GM23338 (cell line): ENCODE data around the gene PTPRJ. TPM values are rescaled to one million over a fixed set of nuclear protein-coding genes. Genes with fewer than 3 reads are reported as not detected.

Experiments
- ATAC-seq: fragments of 200-7000 bp; cut with Tn5 transposase; 3 replicates; pipeline ENCODE4 v1.9.1; 2020
- DNase-seq: peaks from one replicate; pipeline ENCODE4 v3.0.0-alpha.2; 2015; ENCODE audit warnings: low spot score
- H2AFZ ChIP-seq: fragments of 200-600 bp; sonication (generic); 2 replicates; pipeline ENCODE4 v1.8.0; 2016; ENCODE audit warnings: antibody characterized with exemption, mild to moderate bottlenecking, moderate library complexity
- H3F3A ChIP-seq: fragments of 200-600 bp; sonication (generic); replicated peaks from 2 replicates; pipeline ENCODE4 v1.8.0; 2017; ENCODE audit warnings: antibody characterized with exemption, mixed run types, low read depth
- H3K27ac ChIP-seq: fragments of 200-600 bp; sonication (generic); 2 replicates; pipeline ENCODE4 v1.6.1; 2016; ENCODE audit warnings: low read depth
- H3K27me3 ChIP-seq: fragments of 200-600 bp; sonication (generic); 2 replicates; pipeline ENCODE4 v1.8.0; 2016; ENCODE audit warnings: mild to moderate bottlenecking, mixed run types, moderate library complexity; ENCODE audit not compliant: insufficient read depth
- H3K36me3 ChIP-seq: fragments of 200-600 bp; sonication (generic); 2 replicates; pipeline ENCODE4 v1.8.0; 2016; ENCODE audit warnings: mild to moderate bottlenecking; ENCODE audit not compliant: insufficient read depth
- H3K4me1 ChIP-seq: fragments of 200-600 bp; sonication (generic); 2 replicates; pipeline ENCODE4 v1.8.0; 2016; ENCODE audit warnings: mild to moderate bottlenecking, moderate library complexity; ENCODE audit not compliant: insufficient read depth
- H3K4me2 ChIP-seq: fragments of 200-600 bp; sonication (generic); 2 replicates; pipeline ENCODE4 v1.7.1; 2017; ENCODE audit warnings: mixed run types
- H3K4me3 ChIP-seq: fragments of 200-600 bp; sonication (generic); 2 replicates; pipeline ENCODE4 v1.6.1; 2016; ENCODE audit warnings: mixed run types
- H3K79me2 ChIP-seq: fragments of 200-600 bp; sonication (generic); replicated peaks from 2 replicates; pipeline ENCODE4 v1.8.0; 2017; ENCODE audit warnings: mild to moderate bottlenecking; ENCODE audit not compliant: insufficient read depth
- H3K9me2 ChIP-seq: fragments of 200-600 bp; sonication (generic); 2 replicates; pipeline ENCODE4 v1.8.0; 2017; ENCODE audit not compliant: insufficient read depth
- H4K20me1 ChIP-seq: fragments of 200-600 bp; sonication (generic); replicated peaks from 2 replicates; pipeline ENCODE4 v1.8.0; 2017; ENCODE audit warnings: mild to moderate bottlenecking; ENCODE audit not compliant: insufficient read depth
- H3K27ac Mint-ChIP-seq: 2 replicates; pipeline ENCODE4 v1.8.0; 2020; ENCODE audit warnings: inconsistent platforms, mild to moderate bottlenecking, moderate library complexity, mixed read lengths
- H3K27me3 Mint-ChIP-seq: 3 replicates; pipeline ENCODE4 v1.8.0; 2022; ENCODE audit warnings: low read depth, mild to moderate bottlenecking, moderate library complexity, mixed read lengths, inconsistent platforms; ENCODE audit not compliant: insufficient read depth, poor library complexity
- H3K36me3 Mint-ChIP-seq: 3 replicates; pipeline ENCODE4 v1.8.0; 2021; ENCODE audit warnings: low read depth, mild to moderate bottlenecking, inconsistent platforms, moderate library complexity, mixed read lengths
- H3K4me1 Mint-ChIP-seq: 3 replicates; pipeline ENCODE4 v1.8.0; 2020; ENCODE audit warnings: mild to moderate bottlenecking, inconsistent platforms, mixed read lengths
- H3K4me3 Mint-ChIP-seq: 3 replicates; pipeline ENCODE4 v1.8.0; 2021; ENCODE audit warnings: moderate library complexity, mild to moderate bottlenecking, inconsistent platforms, mixed read lengths
- H3K9me3 Mint-ChIP-seq: 3 replicates; pipeline ENCODE4 v1.8.0; 2020; ENCODE audit warnings: moderate library complexity, mild to moderate bottlenecking, inconsistent platforms, mixed read lengths
- CREB1 ChIP-seq: fragments of 250-450 bp; sonication (Bioruptor Pico); IDR thresholded peaks from 2 replicates; pipeline ENCODE4 v1.5.0; 2020; ENCODE audit warnings: low read depth, mild to moderate bottlenecking, moderate library complexity
- EZH2phosphoT487 ChIP-seq: fragments of 200-600 bp; sonication (generic); IDR thresholded peaks from one replicate; pipeline ENCODE4 v1.8.1; 2018; ENCODE audit warnings: antibody characterized with exemption; ENCODE audit not compliant: unreplicated experiment
- POLR2AphosphoS5 ChIP-seq: IDR thresholded peaks from 2 replicates; pipeline ENCODE4 v1.6.1; 2016; ENCODE audit warnings: antibody characterized with exemption, low read depth
- STAT1 ChIP-seq: IDR thresholded peaks from one replicate; pipeline ENCODE4 v1.6.1; 2016; ENCODE audit warnings: antibody characterized with exemption; ENCODE audit not compliant: unreplicated experiment
- ZNF114 ChIP-seq: fragments of 250-450 bp; sonication (Bioruptor Pico); IDR thresholded peaks from 2 replicates; pipeline ENCODE4 v1.5.0; 2020; ENCODE audit warnings: mild to moderate bottlenecking, moderate library complexity
- ZNF331 ChIP-seq: fragments of 250-450 bp; sonication (Bioruptor Pico); IDR thresholded peaks from 2 replicates; pipeline ENCODE4 v1.5.0; 2020; ENCODE audit warnings: low read depth, mild to moderate bottlenecking, moderate library complexity
- polyA plus RNA-seq: library from polyadenylated mRNA; unstranded; fragments of >200 nt; fragmentation: Nextera tagmentation; extraction: Ambion mirVana; gene quantifications from 2 replicates; pipeline ENCODE4 v1.2.1, GENCODE V29; 2016
- total RNA-seq: library from RNA; depleted of rRNA; stranded (reverse); fragments of >200 nt; shearing (Covaris generic); gene quantifications from 2 replicates; pipeline ENCODE4 v1.2.3, GENCODE V29; 2014
- TF ChIP-seq, protein P1 (sequence below), 2 experiments: fragments of 200-600 bp in 1 of 2; sonication (generic) in 1 of 2; conservative IDR thresholded peaks; 2 replicates each; pipeline versions ENCODE4 v1.5.1 to v1.6.1; 2016 to 2017; ENCODE audit warnings: antibody characterized with exemption in 2 of 2, low read depth in 2 of 2, mild to moderate bottlenecking in 2 of 2, moderate library complexity in 1 of 2
- TF ChIP-seq, protein P2 (sequence below): IDR thresholded peaks from one replicate; pipeline ENCODE4 v1.6.1; 2018; ENCODE audit warnings: antibody characterized with exemption; ENCODE audit not compliant: unreplicated experiment
- TF ChIP-seq, protein P3 (sequence below): IDR thresholded peaks from 2 replicates; pipeline ENCODE4 v1.6.1; 2016; ENCODE audit warnings: antibody characterized with exemption

The PTPRJ gene
- total and polyA plus RNA-seq, 2 experiments from 2014 or later: 4.2 to 16.0 TPM

DNA sequence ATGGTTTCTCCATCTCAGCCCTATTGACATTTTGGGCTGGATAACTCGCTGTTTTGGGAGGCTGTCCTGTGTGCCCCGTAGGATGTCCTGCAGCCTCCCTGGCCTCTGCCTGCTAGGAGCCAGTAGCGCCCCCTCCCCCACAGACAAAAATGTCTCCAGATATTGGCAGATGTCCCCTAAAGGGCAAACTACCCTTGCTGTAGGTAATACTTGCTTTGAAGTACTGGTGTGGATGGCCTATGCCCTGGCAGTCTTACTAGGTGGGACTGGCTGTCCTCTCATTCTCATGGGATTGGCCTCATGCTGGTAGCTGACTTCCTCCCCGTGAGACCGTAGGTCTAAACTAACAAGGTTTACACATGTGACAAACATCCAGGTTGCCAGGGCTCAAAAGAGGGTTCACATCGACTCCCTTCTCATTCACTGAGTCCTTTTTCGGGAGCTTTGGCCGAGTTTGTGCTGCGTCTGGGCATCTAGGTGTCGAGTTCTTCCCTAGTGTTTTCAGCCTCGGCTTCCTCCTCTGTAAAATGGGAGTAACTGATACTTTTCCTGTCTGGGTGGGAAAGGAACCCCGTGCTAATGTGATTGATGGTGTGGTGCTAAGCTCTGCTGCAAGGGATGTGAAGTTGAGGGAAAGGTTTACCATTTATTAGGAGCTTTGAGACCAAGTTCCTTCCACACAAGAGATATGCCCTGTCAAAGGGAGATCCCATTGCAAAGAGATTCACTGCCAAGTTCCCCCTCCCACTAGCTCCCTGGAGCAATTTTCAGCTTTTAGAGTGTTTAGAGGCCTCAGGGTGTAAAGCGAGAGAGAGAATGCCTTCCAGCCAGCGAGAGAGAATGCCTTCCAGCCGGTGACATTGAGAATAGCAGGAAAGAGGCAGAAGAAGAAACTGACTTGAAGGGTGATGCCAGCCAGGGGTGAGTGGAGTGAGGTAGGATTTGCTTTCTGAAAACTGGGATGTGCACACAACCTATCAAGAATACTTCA lies 17.0 kb downstream of the PTPRJ start (continued):
- TF ChIP-seq, protein P1, sequence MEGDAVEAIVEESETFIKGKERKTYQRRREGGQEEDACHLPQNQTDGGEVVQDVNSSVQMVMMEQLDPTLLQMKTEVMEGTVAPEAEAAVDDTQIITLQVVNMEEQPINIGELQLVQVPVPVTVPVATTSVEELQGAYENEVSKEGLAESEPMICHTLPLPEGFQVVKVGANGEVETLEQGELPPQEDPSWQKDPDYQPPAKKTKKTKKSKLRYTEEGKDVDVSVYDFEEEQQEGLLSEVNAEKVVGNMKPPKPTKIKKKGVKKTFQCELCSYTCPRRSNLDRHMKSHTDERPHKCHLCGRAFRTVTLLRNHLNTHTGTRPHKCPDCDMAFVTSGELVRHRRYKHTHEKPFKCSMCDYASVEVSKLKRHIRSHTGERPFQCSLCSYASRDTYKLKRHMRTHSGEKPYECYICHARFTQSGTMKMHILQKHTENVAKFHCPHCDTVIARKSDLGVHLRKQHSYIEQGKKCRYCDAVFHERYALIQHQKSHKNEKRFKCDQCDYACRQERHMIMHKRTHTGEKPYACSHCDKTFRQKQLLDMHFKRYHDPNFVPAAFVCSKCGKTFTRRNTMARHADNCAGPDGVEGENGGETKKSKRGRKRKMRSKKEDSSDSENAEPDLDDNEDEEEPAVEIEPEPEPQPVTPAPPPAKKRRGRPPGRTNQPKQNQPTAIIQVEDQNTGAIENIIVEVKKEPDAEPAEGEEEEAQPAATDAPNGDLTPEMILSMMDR (conservative IDR thresholded peaks at IDR 0.05; ENCODE audit: low read depth in 2 of 2): no peak
- TF ChIP-seq, protein P2, sequence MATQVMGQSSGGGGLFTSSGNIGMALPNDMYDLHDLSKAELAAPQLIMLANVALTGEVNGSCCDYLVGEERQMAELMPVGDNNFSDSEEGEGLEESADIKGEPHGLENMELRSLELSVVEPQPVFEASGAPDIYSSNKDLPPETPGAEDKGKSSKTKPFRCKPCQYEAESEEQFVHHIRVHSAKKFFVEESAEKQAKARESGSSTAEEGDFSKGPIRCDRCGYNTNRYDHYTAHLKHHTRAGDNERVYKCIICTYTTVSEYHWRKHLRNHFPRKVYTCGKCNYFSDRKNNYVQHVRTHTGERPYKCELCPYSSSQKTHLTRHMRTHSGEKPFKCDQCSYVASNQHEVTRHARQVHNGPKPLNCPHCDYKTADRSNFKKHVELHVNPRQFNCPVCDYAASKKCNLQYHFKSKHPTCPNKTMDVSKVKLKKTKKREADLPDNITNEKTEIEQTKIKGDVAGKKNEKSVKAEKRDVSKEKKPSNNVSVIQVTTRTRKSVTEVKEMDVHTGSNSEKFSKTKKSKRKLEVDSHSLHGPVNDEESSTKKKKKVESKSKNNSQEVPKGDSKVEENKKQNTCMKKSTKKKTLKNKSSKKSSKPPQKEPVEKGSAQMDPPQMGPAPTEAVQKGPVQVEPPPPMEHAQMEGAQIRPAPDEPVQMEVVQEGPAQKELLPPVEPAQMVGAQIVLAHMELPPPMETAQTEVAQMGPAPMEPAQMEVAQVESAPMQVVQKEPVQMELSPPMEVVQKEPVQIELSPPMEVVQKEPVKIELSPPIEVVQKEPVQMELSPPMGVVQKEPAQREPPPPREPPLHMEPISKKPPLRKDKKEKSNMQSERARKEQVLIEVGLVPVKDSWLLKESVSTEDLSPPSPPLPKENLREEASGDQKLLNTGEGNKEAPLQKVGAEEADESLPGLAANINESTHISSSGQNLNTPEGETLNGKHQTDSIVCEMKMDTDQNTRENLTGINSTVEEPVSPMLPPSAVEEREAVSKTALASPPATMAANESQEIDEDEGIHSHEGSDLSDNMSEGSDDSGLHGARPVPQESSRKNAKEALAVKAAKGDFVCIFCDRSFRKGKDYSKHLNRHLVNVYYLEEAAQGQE: no peak
- TF ChIP-seq POLR2AphosphoS5 (no peak), ZNF331 (CRISPR knock-in tag) (no peak), EZH2phosphoT487 (no peak), STAT1 (no peak), CREB1 (CRISPR knock-in tag) (no peak)

DNA sequence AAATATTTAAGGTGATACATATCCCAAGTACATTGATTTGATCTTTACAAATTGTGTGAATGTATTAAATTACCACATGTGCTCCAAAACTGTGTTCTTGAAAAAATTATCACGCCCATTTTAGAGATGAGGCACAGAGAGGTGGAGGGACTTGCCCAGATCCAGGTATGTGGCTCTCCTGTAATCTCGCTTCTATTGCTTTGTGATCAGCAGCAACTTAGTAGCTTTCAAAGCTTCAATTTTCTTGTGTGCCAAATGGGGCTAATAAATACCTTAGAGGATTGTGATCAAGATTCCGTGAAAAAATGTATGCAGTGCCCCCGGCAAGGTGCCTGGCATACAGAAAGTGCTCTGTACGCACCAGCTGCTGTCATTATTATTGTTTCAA lies 18.0 kb downstream of the PTPRJ start:
- Mint-ChIP-seq H3K9me3 (no peaks in the 10 kb centered on the region), H3K36me3 (no peaks in the 10 kb centered on the region), H3K27ac (no peak overlapping the region), H3K4me1 (peaks cover 25% of the 10 kb centered on the region), H3K27me3 (peaks cover 4% of the 10 kb centered on the region), H3K4me3 (no peak overlapping the region)
- no peak overlapping the region for H3K4me3 ChIP-seq
- no peak overlapping the region for H3K27ac ChIP-seq
- ATAC-seq (no peak), DNase-seq (no peak)
- no peak overlapping the region for H2AFZ ChIP-seq
- no peaks in the 10 kb centered on the region for H4K20me1 ChIP-seq
- no peaks in the 10 kb centered on the region for H3K9me2 ChIP-seq
- H3K27me3 ChIP-seq: no peaks in the 10 kb centered on the region
- H3K4me2 ChIP-seq: no peak overlapping the region
- 0 out of 2 replicates have a peak, but pooled peaks cover 3% of the 10 kb centered on the region for H3F3A ChIP-seq
- H3K79me2 ChIP-seq: peaks cover 55% of the 10 kb centered on the region
- H3K4me1 ChIP-seq: peaks cover 24% of the 10 kb centered on the region
- no peaks in the 10 kb centered on the region for H3K36me3 ChIP-seq
- TF ChIP-seq ZNF114 (CRISPR knock-in tag): no peak
- TF ChIP-seq EZH2phosphoT487: no peak
- no peak for TF ChIP-seq ZNF331 (CRISPR knock-in tag)
- TF ChIP-seq, protein P2: no peak
- TF ChIP-seq, protein P3, sequence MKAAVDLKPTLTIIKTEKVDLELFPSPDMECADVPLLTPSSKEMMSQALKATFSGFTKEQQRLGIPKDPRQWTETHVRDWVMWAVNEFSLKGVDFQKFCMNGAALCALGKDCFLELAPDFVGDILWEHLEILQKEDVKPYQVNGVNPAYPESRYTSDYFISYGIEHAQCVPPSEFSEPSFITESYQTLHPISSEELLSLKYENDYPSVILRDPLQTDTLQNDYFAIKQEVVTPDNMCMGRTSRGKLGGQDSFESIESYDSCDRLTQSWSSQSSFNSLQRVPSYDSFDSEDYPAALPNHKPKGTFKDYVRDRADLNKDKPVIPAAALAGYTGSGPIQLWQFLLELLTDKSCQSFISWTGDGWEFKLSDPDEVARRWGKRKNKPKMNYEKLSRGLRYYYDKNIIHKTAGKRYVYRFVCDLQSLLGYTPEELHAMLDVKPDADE: no peak
